Effector CD8-positive, alpha-beta T cell (primary cell): Measurements from ENCODE around the gene CHMP2A.
"Not testable (repeated sequence)": the region's sequence is repeated elsewhere in the genome, so short reads cannot be mapped to it uniquely, and the experiment has no call there.

ENCODE experiments used
- DNase-seq: peaks from one replicate; lab custom pipeline; 2025; lab: John Stamatoyannopoulos, UW
- total RNA-seq, 4 experiments: gene quantifications; one replicate each; lab custom pipeline; 2026; lab: John Stamatoyannopoulos, UW

The CHMP2A gene
- total RNA-seq, result 35.8 to 56.2 (median 46.5) reads per million in 4 experiments

GRCh38 chr19:58554494-58555368, at the start of gene CHMP2A:
TSS of gene CHMP2A (minus strand) at chr19:58555105. CDS start at chr19:58554212, 893 bp downstream.
- DNase-seq, result no peak

DNA sequence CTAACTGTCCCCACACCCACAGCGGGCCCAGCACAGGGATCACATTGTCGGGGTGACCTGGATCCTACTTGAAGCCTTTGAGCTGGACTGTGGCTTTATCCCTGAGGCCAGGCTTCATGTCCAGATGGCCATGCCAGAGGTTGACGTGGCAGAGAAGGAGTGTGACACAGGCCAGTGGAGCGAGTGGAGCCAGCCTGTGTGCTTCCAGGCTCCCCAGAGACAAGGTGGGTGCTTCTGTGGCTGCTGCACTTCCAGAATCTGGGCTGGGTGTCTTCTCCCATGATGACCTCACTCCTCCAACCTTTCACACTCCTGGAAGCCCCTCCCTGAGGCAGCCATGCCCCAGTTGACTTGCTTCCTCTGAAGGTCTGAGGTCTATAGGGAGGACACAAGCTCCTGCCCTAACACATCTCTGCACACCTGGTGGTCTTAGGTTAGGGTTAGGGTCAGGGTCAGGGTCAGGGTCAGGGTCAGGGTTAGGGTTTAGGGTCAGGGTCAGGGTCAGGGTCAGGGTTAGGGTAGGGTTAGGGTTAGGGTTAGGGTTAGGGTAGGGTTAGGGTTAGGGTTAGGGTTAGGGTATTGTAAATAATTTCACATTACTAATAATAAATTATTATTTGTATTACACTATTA, 31.3 kb upstream of the CHMP2A start:
- DNase-seq, result no peak

DNA sequence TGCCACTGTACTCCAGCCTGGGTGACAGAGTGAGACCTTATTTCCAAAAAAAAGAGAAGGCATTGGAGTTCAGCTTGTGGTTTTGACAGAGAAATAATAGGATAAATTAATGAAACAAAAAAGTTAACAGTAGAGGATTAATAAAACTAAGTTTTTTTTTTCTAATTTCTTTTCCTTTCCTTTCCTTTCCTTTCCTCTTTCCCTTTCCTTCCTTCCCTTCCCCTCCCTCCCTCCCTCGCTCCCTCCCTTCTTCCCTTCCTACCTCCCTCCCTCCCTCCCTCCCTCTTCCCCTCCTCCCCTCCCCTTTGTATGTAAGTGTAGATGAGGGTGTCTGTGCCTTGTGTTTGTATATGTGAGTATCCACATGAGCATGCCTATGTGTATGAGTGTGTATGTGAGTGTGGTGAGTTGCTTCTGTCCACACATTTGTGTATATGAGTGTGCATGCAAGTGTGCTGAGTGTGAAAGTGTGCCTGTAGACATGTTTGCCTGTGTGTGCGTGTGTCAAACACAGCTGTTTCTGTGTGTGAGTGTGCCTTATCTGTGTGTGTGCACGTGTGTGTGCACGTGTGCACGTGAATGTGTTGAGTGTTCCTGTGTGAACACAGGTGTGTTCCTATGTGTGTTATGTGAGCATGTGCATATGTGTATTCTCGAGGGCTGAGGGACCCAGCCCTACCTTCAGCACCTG, 30.7 kb upstream of the CHMP2A start:
- no peak for DNase-seq

GRCh38 chr19:58584498-58585441, 29.9 kb upstream of the CHMP2A start:
- DNase-seq, result no peak

GRCh38 chr19:58582985-58583384, 28.1 kb upstream of the CHMP2A start:
- no peak for DNase-seq

- no peak for DNase-seq
Observed at GRCh38 chr19:58581227-58582141, 26.6 kb upstream of the CHMP2A start.

GRCh38 chr19:58579473-58580142, 24.7 kb upstream of the CHMP2A start:
- no peak for DNase-seq

DNA sequence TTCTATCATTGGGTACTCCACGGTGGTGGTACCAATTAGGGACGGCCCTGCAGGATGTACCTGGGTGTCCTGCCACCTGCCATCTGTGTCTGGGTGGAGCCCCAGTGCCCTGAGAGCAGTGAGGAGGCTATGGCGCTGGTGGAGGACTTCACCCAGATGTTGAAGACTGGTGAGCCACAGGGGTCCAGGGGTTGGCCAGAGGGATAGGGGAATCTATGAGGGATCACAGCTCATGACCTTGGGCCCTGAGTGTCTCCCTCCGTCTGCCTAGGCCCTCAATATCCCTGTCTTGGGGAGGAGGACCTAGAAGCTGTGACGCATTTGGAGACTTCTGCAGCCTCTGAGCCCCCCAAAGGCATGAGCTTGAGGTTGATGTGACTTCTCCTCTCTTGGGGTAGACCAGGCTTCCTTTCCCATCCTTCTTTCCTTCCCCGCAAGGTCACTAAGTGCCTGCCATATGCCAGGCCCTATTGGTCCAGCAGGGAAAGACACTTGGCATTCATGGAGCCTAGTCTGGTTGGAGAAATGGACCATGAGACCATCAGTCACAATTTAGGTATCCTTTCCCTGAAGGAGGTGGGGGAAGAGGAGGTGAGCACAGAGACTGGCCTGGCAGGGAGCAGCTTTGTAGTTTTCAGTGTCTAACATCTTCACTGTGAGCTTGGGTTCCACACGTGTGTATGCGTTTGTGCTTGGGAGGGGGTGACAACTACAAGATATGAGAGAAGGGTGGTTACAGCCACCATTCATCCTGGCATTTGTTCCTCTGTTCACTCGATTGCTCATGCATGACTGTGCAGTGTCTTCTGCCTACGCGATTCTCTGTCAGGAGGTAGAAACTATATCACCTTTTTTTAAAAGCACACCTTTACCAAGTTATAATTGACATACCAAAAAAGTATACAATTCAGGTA, 23.4 kb upstream of the CHMP2A start:
- DNase-seq, result no peak

DNA sequence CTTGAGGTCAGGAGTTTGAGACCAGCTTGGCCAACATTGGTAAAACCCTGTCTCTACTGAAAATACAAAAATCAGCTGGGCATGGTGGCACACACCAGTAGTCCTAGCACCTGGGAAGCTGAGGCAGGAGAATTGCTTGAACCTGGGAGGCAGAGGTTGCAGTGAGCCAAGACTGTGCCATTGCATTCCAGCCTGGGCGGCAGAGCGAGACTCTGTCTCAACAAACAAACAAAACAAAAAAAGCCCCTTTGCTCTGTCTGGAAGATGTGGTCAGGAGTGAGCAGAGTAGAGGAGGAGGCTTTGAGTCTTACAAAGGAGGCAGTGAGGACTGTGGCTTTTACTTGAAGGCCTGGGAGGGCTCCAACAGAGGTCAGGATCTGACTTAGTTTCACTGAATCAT, 22.7 kb upstream of the CHMP2A start:
- not testable (repeated sequence) for DNase-seq

GRCh38 chr19:58575183-58576041, 20.5 kb upstream of the CHMP2A start:
- DNase-seq, result no peak

DNA sequence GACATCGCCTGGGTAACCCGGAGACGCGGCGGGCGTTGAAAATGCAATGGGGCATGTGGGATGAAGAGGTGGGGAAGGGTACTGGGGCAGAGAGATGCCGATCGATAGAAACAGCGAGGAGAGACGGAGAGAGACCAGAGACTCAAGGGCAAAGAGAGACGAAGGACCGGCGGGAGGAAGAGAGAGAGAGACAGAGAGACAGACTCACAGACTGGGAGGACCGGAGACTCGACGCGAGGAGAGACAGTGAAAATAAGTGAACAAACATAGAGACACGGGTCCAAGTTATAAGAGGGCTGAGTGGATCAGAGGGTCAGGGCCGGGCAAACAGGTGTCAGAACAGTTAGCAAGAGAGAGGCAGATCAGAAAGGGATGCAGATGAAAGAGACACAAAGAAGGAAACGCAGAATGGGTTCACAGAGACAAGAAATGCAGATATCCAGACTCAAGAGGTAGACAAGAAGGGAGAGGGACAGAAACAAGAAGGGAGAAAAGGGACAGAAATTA, 18.8 kb upstream of the CHMP2A start:
- no peak for DNase-seq

- no peak for DNase-seq
Observed at GRCh38 chr19:58572818-58573657, 18.1 kb upstream of the CHMP2A start, which contains the start of gene MZF1. TSS of gene MZF1 (minus strand) at chr19:58573335. CDS start at chr19:58571389, 1,946 bp downstream.

DNA sequence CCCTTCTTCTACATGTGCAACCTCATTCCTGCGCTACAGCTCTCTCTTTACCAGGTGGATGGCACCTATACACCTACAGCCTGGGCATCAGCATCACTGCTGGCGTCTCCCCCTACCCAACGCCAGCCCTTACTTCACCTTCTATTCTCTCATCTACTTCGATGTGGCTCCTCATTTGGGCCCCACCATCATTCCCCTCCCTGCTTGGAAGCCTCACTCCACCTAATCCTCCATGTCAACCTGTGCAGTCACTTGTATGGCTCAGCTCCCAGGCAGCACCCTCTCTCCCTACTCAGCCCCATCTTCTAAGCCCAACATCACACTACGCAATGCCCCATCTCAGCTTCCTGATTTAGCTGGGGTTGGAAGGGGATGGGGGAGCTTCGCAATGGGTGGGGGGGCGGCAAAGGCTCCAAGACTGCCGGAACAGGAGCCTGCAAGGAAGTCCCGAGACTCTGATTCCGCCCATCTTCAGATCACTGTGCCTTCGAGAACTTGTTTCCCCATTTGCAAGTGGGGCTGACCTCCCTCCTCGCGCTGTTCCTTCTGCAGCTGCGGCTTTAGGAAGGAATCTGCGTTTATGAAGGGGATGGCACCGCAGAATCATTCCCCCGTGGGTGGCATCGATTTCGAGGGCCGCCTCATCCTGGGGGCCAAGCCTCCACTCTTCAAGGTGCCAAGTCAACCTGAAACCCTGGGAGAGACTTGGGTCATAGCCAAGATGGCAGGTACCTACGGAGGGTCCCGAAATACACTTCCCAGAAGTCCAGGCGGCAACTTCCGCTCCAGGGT, 17.3 kb upstream of the CHMP2A start:
- DNase-seq, result no peak

- DNase-seq, result no peak
Observed at GRCh38 chr19:58571575-58571947, 16.7 kb upstream of the CHMP2A start.

DNA sequence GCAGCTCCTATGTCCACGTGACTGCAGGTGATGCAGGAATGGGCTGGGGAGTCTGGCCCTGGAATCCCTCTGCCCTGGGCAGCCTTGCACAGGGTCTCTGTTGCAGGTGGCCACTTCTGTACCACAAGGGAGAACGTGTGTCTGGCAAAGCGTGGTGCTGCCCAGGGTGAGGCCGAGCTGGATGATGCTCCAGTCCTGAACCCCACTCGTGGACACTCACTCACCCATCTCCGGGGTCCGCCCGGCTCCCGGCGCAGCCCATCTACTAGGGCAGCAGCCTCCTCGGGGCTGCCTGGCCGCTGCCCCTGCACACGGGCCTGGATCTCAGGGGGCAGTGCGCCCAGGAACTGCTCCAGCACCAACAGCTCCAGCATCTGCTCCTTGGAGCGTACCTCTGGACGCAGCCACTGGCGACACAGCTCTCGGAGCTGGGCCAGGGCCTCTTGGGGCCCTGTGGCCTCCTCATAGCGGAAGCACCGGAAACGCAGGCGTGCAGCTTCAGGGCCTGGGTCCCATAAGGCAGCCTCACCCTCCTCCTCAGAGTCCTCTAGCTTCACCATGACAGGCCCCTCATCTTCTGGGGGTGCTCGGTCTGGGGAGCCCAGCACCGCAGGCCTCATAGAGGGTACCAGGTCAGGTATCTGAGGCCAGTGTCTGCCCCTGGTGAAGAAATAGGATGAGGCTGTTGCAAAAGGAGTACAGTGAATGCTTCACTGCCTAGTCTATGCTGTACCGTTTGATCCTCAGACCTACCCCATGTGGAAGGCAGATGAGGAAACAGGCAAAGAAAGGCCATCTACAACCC, 16.1 kb upstream of the CHMP2A start:
- DNase-seq, result no peak
